Breast epithelium (tissue), 3 donors: ENCODE measurements around the gene SOX18.

Source experiments
- CTCF ChIP-seq, 3 donors: fragments of 450-650 bp; IDR thresholded peaks; one replicate each; pipeline ENCODE4 v1.5.1; 2016 to 2017; ENCODE audit warnings: antibody characterized with exemption in 3 of 3, mild to moderate bottlenecking in 3 of 3, moderate library complexity in 3 of 3
- POLR2A ChIP-seq: fragments of 450-650 bp; IDR thresholded peaks from one replicate; pipeline ENCODE4 v1.6.1; 2016; ENCODE audit warnings: antibody characterized with exemption, mild to moderate bottlenecking, moderate library complexity

- no peak for TF ChIP-seq CTCF (IDR thresholded peaks at IDR 0.05)
- TF ChIP-seq POLR2A, result no peak
These were observed 1.0 kb upstream of the SOX18 start for GRCh38 chr20:64050261-64051032.
